H9 (cell line): Measurements from ENCODE around the gene TATDN2. TPM values are rescaled to one million over a fixed set of nuclear protein-coding genes. Genes with fewer than 3 reads are reported as not detected.

Source experiments
- DNase-seq: peaks from one replicate; pipeline ENCODE4 v3.0.0-alpha.2; 2017
- H2AFZ ChIP-seq: one replicate; pipeline ENCODE4 v1.6.1; 2013; ENCODE audit warnings: mild to moderate bottlenecking, low read length, control low read depth, moderate library complexity
- H2AK5ac ChIP-seq: 2 replicates; pipeline ENCODE4 v1.6.1; 2013; ENCODE audit warnings: low read length, control low read depth, mixed read lengths; ENCODE audit not compliant: insufficient read length
- H2BK120ac ChIP-seq: one replicate; pipeline ENCODE4 v1.6.1; 2013; ENCODE audit warnings: low read depth, mild to moderate bottlenecking, low read length, control low read depth, inconsistent platforms; ENCODE audit not compliant: poor library complexity, severe bottlenecking
- H2BK12ac ChIP-seq: 2 replicates; pipeline ENCODE4 v1.6.1; 2013; ENCODE audit warnings: low read length, control low read depth, mixed read lengths, low read depth; ENCODE audit not compliant: insufficient read length
- H2BK15ac ChIP-seq: 2 replicates; pipeline ENCODE4 v1.6.1; 2013; ENCODE audit warnings: low read depth, low read length, control low read depth
- H2BK20ac ChIP-seq: one replicate; pipeline ENCODE4 v1.6.1; 2013; ENCODE audit warnings: low read depth, mild to moderate bottlenecking, low read length, control low read depth, inconsistent platforms; ENCODE audit not compliant: poor library complexity, severe bottlenecking
- H2BK5ac ChIP-seq: 2 replicates; pipeline ENCODE4 v1.6.1; 2013; ENCODE audit warnings: low read length, control low read depth, mixed read lengths; ENCODE audit not compliant: insufficient read length
- H3K14ac ChIP-seq: 2 replicates; pipeline ENCODE4 v1.6.1; 2013; ENCODE audit warnings: low read length, control low read depth; ENCODE audit not compliant: insufficient read depth
- H3K18ac ChIP-seq: 2 replicates; pipeline ENCODE4 v1.6.1; 2013; ENCODE audit warnings: low read depth, mild to moderate bottlenecking, mixed read lengths, low read length, control low read depth; ENCODE audit not compliant: insufficient read length
- H3K23ac ChIP-seq: 2 replicates; pipeline ENCODE4 v1.6.1; 2013; ENCODE audit warnings: low read length, control low read depth, mixed read lengths, low read depth; ENCODE audit not compliant: insufficient read length
- H3K23me2 ChIP-seq: 2 replicates; pipeline ENCODE4 v1.6.1; 2013; ENCODE audit warnings: low read depth, mild to moderate bottlenecking, mixed read lengths, low read length, control low read depth; ENCODE audit not compliant: insufficient read length, poor library complexity, severe bottlenecking
- H3K27ac ChIP-seq: 2 replicates; pipeline ENCODE4 v1.5.1; 2013; ENCODE audit warnings: low read length, control low read depth, mixed read lengths, low read depth; ENCODE audit not compliant: insufficient read length
- H3K27me3 ChIP-seq: 2 replicates; pipeline ENCODE4 v1.6.1; 2013; ENCODE audit warnings: low read length, control low read depth, inconsistent platforms; ENCODE audit not compliant: insufficient read depth
- H3K4ac ChIP-seq: 2 replicates; pipeline ENCODE4 v1.6.1; 2013; ENCODE audit warnings: low read depth, mild to moderate bottlenecking, control low read depth, inconsistent platforms, low read length, moderate library complexity
- H3K4me1 ChIP-seq: 2 replicates; pipeline ENCODE4 v1.6.1; 2013; ENCODE audit warnings: low read length, control low read depth, inconsistent platforms; ENCODE audit not compliant: insufficient read depth
- H3K4me2 ChIP-seq: 2 replicates; pipeline ENCODE4 v1.6.1; 2013; ENCODE audit warnings: low read length, control low read depth, mixed read lengths; ENCODE audit not compliant: insufficient read length, insufficient read depth
- H3K56ac ChIP-seq: 2 replicates; pipeline ENCODE4 v1.6.1; 2013; ENCODE audit warnings: low read depth, mild to moderate bottlenecking, mixed read lengths, low read length, control low read depth; ENCODE audit not compliant: insufficient read length
- H3K79me1 ChIP-seq: 2 replicates; pipeline ENCODE4 v1.6.1; 2013; ENCODE audit warnings: low read depth, mild to moderate bottlenecking, moderate library complexity, low read length, control low read depth, inconsistent platforms; ENCODE audit not compliant: insufficient read depth, poor library complexity, severe bottlenecking
- H3K79me2 ChIP-seq: 2 replicates; pipeline ENCODE4 v1.6.1; 2013; ENCODE audit warnings: low read length, control low read depth, inconsistent platforms; ENCODE audit not compliant: insufficient read depth
- H3K9ac ChIP-seq: 2 replicates; pipeline ENCODE4 v1.6.1; 2013; ENCODE audit warnings: low read length, control low read depth, mixed read lengths; ENCODE audit not compliant: insufficient read length; ENCODE audit errors: extremely low read depth
- H3K9me3 ChIP-seq: one replicate; pipeline ENCODE4 v1.6.1; 2013; ENCODE audit warnings: low read depth, low read length, inconsistent platforms; ENCODE audit not compliant: control insufficient read depth
- H3T11ph ChIP-seq: one replicate; pipeline ENCODE4 v1.6.1; 2013; ENCODE audit warnings: mild to moderate bottlenecking, low read length, control low read depth, inconsistent platforms
- H4K20me1 ChIP-seq: one replicate; pipeline ENCODE4 v1.6.1; 2013; ENCODE audit not compliant: control insufficient read depth, insufficient read length, insufficient read depth
- H4K5ac ChIP-seq: 2 replicates; pipeline ENCODE4 v1.6.1; 2013; ENCODE audit warnings: low read depth, mild to moderate bottlenecking, mixed read lengths, low read length, control low read depth; ENCODE audit not compliant: insufficient read length
- H4K8ac ChIP-seq: replicated peaks from 2 replicates; pipeline ENCODE4 v1.6.1; 2013; ENCODE audit warnings: low read length, control low read depth, mixed read lengths, low read depth; ENCODE audit not compliant: insufficient read length
- H4K91ac ChIP-seq: 2 replicates; pipeline ENCODE4 v1.6.1; 2013; ENCODE audit warnings: low read depth, mild to moderate bottlenecking, moderate library complexity, mixed read lengths, low read length, control low read depth; ENCODE audit not compliant: insufficient read length
- H3K27ac Mint-ChIP-seq, 3 experiments: 2 replicates in 2 of 3; 3 replicates in 1 of 3; pipeline ENCODE4 v1.8.0; 2020 to 2021; ENCODE audit warnings: mixed read lengths in 3 of 3, mild to moderate bottlenecking in 1 of 3, moderate library complexity in 1 of 3
- H3K27me3 Mint-ChIP-seq: 2 replicates; pipeline ENCODE4 v1.8.0; 2021; ENCODE audit warnings: low read depth, mild to moderate bottlenecking, moderate library complexity, mixed read lengths
- H3K36me3 Mint-ChIP-seq, 3 experiments: 2 replicates in 2 of 3; 3 replicates in 1 of 3; pipeline ENCODE4 v1.8.0; 2020 to 2021; ENCODE audit warnings: low read depth in 3 of 3, mixed read lengths in 3 of 3; ENCODE audit not compliant: insufficient read depth in 1 of 3
- H3K4me1 Mint-ChIP-seq, 2 experiments: 2 replicates each; pipeline ENCODE4 v1.8.0; 2020; ENCODE audit warnings: mixed read lengths in 2 of 2
- H3K4me3 Mint-ChIP-seq, 2 experiments: 2 replicates in 1 of 2; 3 replicates in 1 of 2; pipeline ENCODE4 v1.8.0; 2020 to 2021; ENCODE audit warnings: mild to moderate bottlenecking in 2 of 2, mixed read lengths in 2 of 2, moderate library complexity in 1 of 2
- H3K9me3 Mint-ChIP-seq, 2 experiments: 2 replicates in 1 of 2; 3 replicates in 1 of 2; pipeline ENCODE4 v1.8.0; 2020; ENCODE audit warnings: mild to moderate bottlenecking in 2 of 2, mixed read lengths in 2 of 2, moderate library complexity in 1 of 2
- whole genome bisulfite sequencing: extraction: QIAGEN DNeasy Blood & Tissue Kit; methylation state at CpG from one replicate; pipeline ENCODE4 v1.1.7; 2013; ENCODE audit warnings: missing lambda C conversion rate, low lambda C conversion rate, mixed read lengths; ENCODE audit not compliant: insufficient read length; ENCODE audit errors: extremely low coverage; 5-methylcytosine and 5-hydroxymethylcytosine counted together
- total RNA-seq: library from RNA; stranded (reverse); gene quantifications from 2 replicates; pipeline ENCODE4 v1.2.1, GENCODE V29; 2021
- TF ChIP-seq, protein P1 (sequence below): fragments of 200-600 bp; sonication (generic); conservative IDR thresholded peaks from 3 replicates; pipeline ENCODE4 v1.8.0; 2021; ENCODE audit warnings: antibody characterized with exemption, mild to moderate bottlenecking

Gene TATDN2
- total RNA-seq, 1 experiment from 2014 or later: 34.4 TPM

DNA sequence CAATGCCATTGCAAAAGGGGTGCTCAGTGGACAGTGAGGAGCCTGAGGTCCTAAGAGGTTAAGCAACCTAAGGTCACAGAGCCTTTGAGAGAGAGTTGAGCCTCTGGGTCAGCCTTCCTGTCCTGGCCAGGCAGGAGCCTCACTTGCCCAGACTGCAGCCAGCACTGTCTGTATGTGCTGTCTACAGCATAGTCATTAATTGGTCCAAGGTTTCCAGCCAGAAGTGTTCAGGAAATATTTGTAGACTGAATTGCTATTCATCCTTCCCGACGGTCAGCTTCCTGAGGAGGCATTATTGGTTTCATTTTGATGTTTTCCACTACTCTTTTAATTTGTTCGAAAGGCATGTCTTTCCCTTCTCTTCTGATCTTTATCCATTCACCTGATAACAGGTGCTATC lies 64.6 kb downstream of the TATDN2 start:
- no peak overlapping the region for H3K27ac Mint-ChIP-seq
- Histone ChIP-seq H3K4me2 (no peak overlapping the region), H3K4ac (no peak overlapping the region), H3T11ph (no peak overlapping the region), H4K8ac (no peak overlapping the region), H2AFZ (no peak overlapping the region), H3K9ac (no peak overlapping the region), H2AK5ac (no peak overlapping the region), H4K20me1 (no peaks in the 10 kb centered on the region), H3K4me1 (no peaks in the 10 kb centered on the region; the same call in 1 of the 2 replicates), H3K79me2 (no peaks in the 10 kb centered on the region), H3K9me3 (no peaks in the 10 kb centered on the region), H3K23ac (no peak overlapping the region), H2BK120ac (no peak overlapping the region), H3K18ac (no peak overlapping the region), H3K79me1 (no peaks in the 10 kb centered on the region), H2BK20ac (no peak overlapping the region), H2BK5ac (no peak overlapping the region), H2BK12ac (no peak overlapping the region), H3K56ac (no peak overlapping the region), H3K27ac (no peak overlapping the region), H2BK15ac (no peak overlapping the region), H4K91ac (no peak overlapping the region), H3K27me3 (no peaks in the 10 kb centered on the region), H4K5ac (no peak overlapping the region), H3K14ac (no peak overlapping the region), H3K23me2 (no peaks in the 10 kb centered on the region)
- peaks cover 21 to 89% (median 85%) of the 10 kb centered on the region in 3 experiments; a peak in 6 of 7 replicates for H3K36me3 Mint-ChIP-seq
- no peaks in the 10 kb centered on the region for H3K9me3 Mint-ChIP-seq
- no peak overlapping the region for H3K4me3 Mint-ChIP-seq
- H3K4me1 Mint-ChIP-seq: no peaks in the 10 kb centered on the region
- DNase-seq: no peak
- no peaks in the 10 kb centered on the region for H3K27me3 Mint-ChIP-seq
- TF ChIP-seq, protein P1, sequence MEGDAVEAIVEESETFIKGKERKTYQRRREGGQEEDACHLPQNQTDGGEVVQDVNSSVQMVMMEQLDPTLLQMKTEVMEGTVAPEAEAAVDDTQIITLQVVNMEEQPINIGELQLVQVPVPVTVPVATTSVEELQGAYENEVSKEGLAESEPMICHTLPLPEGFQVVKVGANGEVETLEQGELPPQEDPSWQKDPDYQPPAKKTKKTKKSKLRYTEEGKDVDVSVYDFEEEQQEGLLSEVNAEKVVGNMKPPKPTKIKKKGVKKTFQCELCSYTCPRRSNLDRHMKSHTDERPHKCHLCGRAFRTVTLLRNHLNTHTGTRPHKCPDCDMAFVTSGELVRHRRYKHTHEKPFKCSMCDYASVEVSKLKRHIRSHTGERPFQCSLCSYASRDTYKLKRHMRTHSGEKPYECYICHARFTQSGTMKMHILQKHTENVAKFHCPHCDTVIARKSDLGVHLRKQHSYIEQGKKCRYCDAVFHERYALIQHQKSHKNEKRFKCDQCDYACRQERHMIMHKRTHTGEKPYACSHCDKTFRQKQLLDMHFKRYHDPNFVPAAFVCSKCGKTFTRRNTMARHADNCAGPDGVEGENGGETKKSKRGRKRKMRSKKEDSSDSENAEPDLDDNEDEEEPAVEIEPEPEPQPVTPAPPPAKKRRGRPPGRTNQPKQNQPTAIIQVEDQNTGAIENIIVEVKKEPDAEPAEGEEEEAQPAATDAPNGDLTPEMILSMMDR: no peak
- WGBS: no CpG with 5 or more reads among the region's 3 CpGs
